GM18868 (cell line): Measurements from ENCODE around the gene HSPB6.
"Not testable (repeated sequence)": the region's sequence is repeated elsewhere in the genome, so short reads cannot be mapped to it uniquely, and the experiment has no call there.

Source experiments
- ATAC-seq: cut with Tn5 transposase; IDR thresholded peaks from one replicate; pipeline ENCODE4 v1.9.1; 2021; ENCODE audit warnings: mild to moderate bottlenecking, moderate library complexity; ENCODE audit not compliant: unreplicated experiment

The HSPB6 gene

DNA sequence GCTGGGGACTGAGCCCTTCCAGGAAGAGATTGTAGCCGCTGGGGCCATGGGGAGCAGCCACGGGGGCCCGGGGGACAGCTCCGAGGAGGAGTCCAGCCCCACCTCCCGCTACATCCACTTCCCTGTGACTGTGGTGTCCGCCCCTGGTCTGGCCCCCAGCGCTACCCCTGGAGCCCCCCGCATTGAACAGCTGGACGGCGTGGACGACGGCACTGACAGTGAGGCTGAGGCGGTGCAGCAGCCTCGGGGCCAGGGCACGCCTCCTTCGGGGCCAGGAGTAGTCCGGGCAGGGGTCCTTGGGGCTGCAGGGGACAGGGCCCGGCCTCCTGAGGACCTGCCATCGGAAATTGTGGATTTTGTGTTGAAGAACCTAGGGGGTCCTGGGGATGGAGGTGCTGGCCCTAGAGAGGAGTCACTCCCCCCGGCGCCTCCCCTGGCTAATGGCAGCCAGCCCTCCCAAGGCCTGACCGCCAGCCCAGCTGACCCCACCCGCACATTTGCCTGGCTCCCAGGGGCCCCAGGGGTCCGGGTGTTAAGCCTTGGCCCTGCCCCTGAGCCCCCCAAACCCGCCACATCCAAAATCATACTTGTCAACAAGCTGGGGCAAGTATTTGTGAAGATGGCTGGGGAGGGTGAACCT, 24.2 kb downstream of the HSPB6 start:
- ATAC-seq, result no peak

- no peak for ATAC-seq
These were observed 24.9 kb downstream of the HSPB6 start for GRCh38 chr19:35731779-35732405.

GRCh38 chr19:35731353-35731752, 25.5 kb downstream of the HSPB6 start:
- no peak for ATAC-seq

- ATAC-seq, result no peak
These were observed 26.5 kb downstream of the HSPB6 start for GRCh38 chr19:35730326-35730725.

- no peak for ATAC-seq
These were observed 27.1 kb downstream of the HSPB6 start for GRCh38 chr19:35729763-35730162.

GRCh38 chr19:35729021-35729420, 27.8 kb downstream of the HSPB6 start:
- ATAC-seq, result no peak

DNA sequence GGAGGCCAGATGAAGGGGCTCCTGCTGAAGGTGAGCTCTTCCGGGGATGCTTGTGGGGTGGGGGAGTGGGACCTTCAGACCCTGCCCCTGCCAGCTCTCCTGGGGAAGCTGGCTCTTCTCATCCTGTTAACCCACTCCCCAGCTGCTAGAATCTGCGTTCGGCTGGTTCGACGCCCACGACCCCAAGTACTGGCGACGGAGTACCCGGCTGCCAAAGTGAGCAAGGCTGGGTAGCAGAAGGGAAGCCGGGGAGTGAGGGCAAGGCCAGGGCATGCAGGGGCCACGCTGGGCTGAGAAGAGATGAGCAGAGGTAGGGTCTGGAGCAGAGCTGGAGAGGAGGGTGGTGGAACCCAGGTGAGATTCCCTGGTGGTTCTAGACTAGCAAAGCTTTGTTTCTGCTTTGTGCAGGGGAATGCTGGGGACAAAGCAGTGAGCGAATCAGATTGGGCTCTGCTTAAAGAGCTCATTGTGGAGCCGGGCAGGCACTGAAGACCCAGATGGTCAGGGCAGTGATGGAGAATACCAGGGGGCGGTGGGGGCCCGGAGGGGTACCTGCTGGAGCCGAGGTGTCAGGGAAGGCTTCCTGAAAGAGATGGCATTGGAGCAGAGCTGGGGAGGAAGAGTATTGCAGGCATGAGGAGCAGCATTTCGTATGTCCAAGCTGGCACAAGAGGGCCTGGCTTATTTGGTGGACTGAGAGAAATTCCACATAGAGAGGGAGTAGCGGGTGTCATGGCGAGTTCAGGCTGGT, 28.7 kb downstream of the HSPB6 start:
- no peak for ATAC-seq

GRCh38 chr19:35727053-35727955, 29.5 kb downstream of the HSPB6 start:
- no peak for ATAC-seq

DNA sequence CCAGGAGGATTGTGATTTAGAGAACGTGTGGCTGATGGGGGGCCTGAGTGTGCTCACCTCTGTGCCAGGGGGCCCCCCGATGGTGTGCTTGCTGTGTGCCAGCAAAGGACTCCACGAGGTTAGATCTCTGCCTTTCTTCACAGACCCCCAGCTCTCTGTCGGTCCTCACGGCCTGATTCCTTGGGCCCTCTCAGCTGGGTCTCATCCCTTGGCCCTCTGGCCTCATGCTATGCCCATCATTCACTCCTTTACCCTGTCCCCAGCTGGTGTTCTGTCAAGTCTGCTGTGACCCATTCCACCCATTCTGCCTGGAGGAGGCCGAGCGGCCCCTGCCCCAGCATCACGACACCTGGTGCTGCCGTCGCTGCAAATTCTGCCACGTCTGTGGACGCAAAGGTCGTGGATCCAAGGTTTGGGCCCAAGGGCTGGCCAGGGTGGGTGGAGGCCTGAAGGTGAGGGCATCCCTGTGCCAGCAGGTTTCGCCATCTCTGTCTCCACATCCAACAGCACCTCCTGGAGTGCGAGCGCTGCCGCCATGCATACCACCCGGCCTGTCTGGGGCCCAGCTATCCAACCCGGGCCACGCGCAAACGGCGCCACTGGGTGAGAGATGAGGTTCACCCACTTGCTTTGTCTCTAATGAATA, 31.5 kb downstream of the HSPB6 start:
- no peak for ATAC-seq

GRCh38 chr19:35724560-35724959, 32.3 kb downstream of the HSPB6 start:
- ATAC-seq, result no peak

DNA sequence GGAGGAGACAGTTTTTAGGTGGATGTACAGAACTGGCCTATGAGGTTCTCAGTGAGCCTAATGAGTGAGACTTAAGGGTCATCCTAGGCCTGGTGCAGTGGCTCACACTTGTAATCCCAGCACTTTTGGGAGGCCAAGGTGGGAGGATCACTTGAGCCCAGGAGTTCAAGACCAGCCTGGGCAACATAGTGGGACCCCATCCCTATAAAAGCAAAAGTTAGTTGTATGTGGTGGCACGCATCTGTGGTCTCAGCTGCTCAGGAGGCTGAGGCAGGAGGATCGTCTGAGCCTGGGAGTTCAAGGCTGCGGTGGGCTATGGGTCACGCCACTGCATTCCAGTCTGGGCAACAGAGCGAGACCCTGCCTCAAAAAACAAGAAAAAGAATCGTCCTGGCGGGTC, 32.7 kb downstream of the HSPB6 start:
- ATAC-seq, result not testable (repeated sequence)

DNA sequence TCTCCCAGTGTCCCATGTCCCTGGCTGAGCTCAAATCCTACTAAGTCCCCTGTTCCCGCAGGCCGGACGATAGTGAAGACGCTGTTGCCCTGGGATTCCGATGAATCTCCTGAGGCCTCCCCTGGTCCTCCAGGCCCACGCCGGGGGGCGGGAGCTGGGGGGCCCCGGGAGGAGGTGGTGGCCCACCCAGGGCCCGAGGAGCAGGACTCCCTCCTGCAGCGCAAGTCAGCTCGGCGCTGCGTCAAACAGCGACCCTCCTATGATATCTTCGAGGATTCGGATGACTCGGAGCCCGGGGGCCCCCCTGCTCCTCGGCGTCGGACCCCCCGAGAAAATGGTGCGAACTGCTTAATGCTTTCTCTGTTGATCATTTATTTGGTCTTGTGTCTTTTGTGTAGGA, 33.2 kb downstream of the HSPB6 start:
- ATAC-seq, result no peak

DNA sequence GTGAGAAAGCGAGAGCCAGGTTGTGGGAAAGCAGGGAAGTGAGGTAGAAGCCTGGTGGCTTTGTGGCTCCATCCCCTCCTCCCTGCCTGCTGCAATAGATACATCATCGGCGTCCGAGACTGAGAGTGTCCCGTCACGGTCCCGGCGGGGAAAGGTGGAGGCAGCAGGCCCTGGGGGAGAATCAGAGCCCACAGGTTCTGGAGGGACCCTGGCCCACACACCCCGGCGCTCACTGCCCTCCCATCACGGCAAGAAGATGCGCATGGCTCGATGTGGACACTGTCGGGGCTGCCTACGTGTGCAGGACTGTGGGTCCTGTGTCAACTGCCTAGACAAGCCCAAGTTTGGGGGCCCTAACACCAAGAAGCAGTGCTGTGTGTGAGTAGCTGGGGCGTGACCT, 33.9 kb downstream of the HSPB6 start:
- no peak for ATAC-seq

DNA sequence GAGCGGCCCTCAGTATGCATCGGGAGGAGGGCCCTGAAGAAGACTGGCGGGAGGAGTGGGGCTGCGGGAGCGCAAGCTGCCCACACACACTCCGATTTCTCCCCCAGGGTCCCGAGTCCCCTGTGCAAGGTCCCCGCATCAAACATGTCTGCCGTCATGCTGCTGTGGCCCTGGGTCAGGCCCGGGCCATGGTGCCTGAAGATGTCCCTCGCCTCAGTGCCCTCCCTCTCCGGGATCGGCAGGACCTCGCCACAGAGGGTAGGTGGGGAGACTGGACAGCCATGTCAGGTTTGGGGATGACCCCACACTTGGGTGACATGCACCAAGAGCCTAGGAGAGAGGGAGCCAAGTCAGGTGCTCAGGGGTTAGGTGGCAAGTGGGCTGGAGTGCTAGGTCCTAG, 34.4 kb downstream of the HSPB6 start:
- ATAC-seq, result no peak

- no peak for ATAC-seq
These were observed 35.5 kb downstream of the HSPB6 start for GRCh38 chr19:35721374-35721773.

DNA sequence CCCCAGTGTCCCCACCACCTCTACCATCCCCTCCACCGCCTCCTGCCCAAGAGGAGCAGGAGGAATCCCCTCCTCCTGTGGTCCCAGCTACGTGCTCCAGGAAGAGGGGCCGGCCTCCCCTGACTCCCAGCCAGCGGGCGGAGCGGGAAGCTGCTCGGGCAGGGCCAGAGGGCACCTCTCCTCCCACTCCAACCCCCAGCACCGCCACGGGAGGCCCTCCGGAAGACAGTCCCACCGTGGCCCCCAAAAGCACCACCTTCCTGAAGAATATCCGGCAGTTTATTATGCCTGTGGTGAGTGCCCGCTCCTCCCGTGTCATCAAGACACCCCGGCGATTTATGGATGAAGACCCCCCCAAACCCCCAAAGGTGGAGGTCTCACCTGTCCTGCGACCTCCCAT, 36.2 kb downstream of the HSPB6 start:
- ATAC-seq, result no peak

- no peak for ATAC-seq
These were observed 36.7 kb downstream of the HSPB6 start for GRCh38 chr19:35720163-35720524.

- ATAC-seq, result no peak
These were observed 37.2 kb downstream of the HSPB6 start for GRCh38 chr19:35719402-35720162.

- peak; percentile 2 for ATAC-seq
These were observed 38.3 kb downstream of the HSPB6 start for GRCh38 chr19:35718345-35719041.
